ENCODE results near the gene DHRS7.
"Not testable (repeated sequence)": the region's sequence is repeated elsewhere in the genome, so short reads cannot be mapped to it uniquely, and the experiment has no call there.

Gene DHRS7

GRCh38 chr14:60125918-60126317, 39.3 kb downstream of the DHRS7 start:
- Histone ChIP-seq H3K27ac (no peak overlapping the region), H3K9me3 (replicated peaks in 1 of 11) (peaks cover 0 to 23% (median 16%) of the 10 kb centered on the region in 11 experiments; a peak in 15 of 22 replicates), H3K9ac (no peak overlapping the region), H3K27me3 (no peaks in the 10 kb centered on the region), H3K4me3 (no peak overlapping the region), H3K4me1 (peaks cover 0 to 7% (median 1%) of the 10 kb centered on the region in 10 experiments; a peak in 7 of 20 replicates), H3K4me2 (no peak overlapping the region), H4K20me1 (no peaks in the 10 kb centered on the region), H3K36me3 (peaks cover 83 to 100% (median 98%) of the 10 kb centered on the region in 11 experiments)
- no peak for TF ChIP-seq Cebpa-rat (IDR thresholded peaks at IDR 0.05)

- Histone ChIP-seq H3K4me1 (peaks cover 0 to 11% (median 6%) of the 10 kb centered on the region in 10 experiments; a peak in 8 of 20 replicates), H3K4me2 (peak overlapping the region in 4 of 11 experiments; percentile 7 to 21 (median 19); a peak in 4 of 22 replicates), H3K27ac (no peak overlapping the region), H3K36me3 (peaks cover 58 to 93% (median 74%) of the 10 kb centered on the region in 11 experiments), H3K9me3 (replicated peaks in 1 of 11) (no peaks in the 10 kb centered on the region), H3K27me3 (no peaks in the 10 kb centered on the region), H4K20me1 (peaks cover 0 to 28% (median 0%) of the 10 kb centered on the region in 11 experiments; a peak in 6 of 22 replicates), H3K9ac (no peak overlapping the region), H3K4me3 (no peak overlapping the region)
- TF ChIP-seq Cebpa-rat (IDR thresholded peaks at IDR 0.05): no peak
These were observed 49.0 kb downstream of the DHRS7 start for GRCh38 chr14:60116181-60116580.

GRCh38 chr14:60114881-60115280, 50.3 kb downstream of the DHRS7 start:
- Histone ChIP-seq H3K9me3 (replicated peaks in 1 of 11) (peaks cover 0 to 6% (median 0%) of the 10 kb centered on the region in 11 experiments; a peak in 5 of 22 replicates), H4K20me1 (peaks cover 0 to 39% (median 0%) of the 10 kb centered on the region in 11 experiments; a peak in 7 of 22 replicates), H3K4me3 (no peak overlapping the region), H3K36me3 (peaks cover 56 to 93% (median 77%) of the 10 kb centered on the region in 11 experiments), H3K27me3 (no peaks in the 10 kb centered on the region), H3K4me1 (peaks cover 0 to 11% (median 6%) of the 10 kb centered on the region in 10 experiments; a peak in 8 of 20 replicates), H3K27ac (no peak overlapping the region), H3K4me2 (no peak overlapping the region), H3K9ac (no peak overlapping the region)
- no peak for TF ChIP-seq Cebpa-rat (IDR thresholded peaks at IDR 0.05)

DNA sequence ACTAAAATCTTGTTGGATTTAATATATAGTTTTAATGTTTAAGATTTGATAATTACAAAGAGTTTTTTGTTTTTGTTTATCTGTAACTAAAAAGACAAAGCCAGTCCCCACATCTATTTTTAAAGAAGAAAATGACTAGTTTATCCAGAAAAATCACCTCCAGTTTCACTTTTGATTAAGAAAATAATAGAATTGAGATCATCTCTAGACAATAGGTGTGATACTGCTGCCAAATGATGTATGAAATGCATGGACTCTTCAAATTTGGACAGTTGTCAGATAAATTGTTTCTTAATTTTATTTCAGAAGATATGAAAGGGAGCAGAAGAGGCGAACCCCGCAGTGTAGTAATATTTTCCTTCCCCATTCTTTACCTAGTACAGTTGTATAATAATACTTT, 53.5 kb downstream of the DHRS7 start:
- no peak for TF ChIP-seq Cebpa-rat (IDR thresholded peaks at IDR 0.05)
- Histone ChIP-seq H3K27me3 (no peaks in the 10 kb centered on the region), H3K9ac (no peak overlapping the region), H3K27ac (no peak overlapping the region), H3K4me1 (peaks cover 0 to 18% (median 6%) of the 10 kb centered on the region in 10 experiments; a peak in 8 of 20 replicates), H3K4me3 (no peak overlapping the region), H3K9me3 (replicated peaks in 1 of 11) (peaks cover 0 to 21% (median 11%) of the 10 kb centered on the region in 11 experiments; a peak in 10 of 22 replicates), H3K36me3 (peaks cover 48 to 93% (median 76%) of the 10 kb centered on the region in 11 experiments), H3K4me2 (no peak overlapping the region), H4K20me1 (peaks cover 0 to 51% (median 0%) of the 10 kb centered on the region in 11 experiments; a peak in 10 of 22 replicates)

- peaks cover 0 to 48% (median 18%) of the 10 kb centered on the region in 11 experiments; a peak in 14 of 22 replicates for H4K20me1 ChIP-seq
- H3K4me2 ChIP-seq: no peak overlapping the region
- peaks cover 0 to 24% (median 0%) of the 10 kb centered on the region in 10 experiments; a peak in 4 of 20 replicates for H3K4me1 ChIP-seq
- H3K27me3 ChIP-seq: no peaks in the 10 kb centered on the region
- H3K9me3 ChIP-seq (replicated peaks in 1 of 11): peaks cover 0 to 38% (median 31%) of the 10 kb centered on the region in 11 experiments; a peak in 18 of 22 replicates
- no peak overlapping the region; a peak in 1 of 22 replicates for H3K27ac ChIP-seq
- peaks cover 30 to 94% (median 64%) of the 10 kb centered on the region in 11 experiments for H3K36me3 ChIP-seq
- H3K4me3 ChIP-seq: no peak overlapping the region
- TF ChIP-seq Cebpa-rat (IDR thresholded peaks at IDR 0.05): no peak
- H3K9ac ChIP-seq: no peak overlapping the region
These were observed 57.7 kb downstream of the DHRS7 start for GRCh38 chr14:60107477-60107876.

DNA sequence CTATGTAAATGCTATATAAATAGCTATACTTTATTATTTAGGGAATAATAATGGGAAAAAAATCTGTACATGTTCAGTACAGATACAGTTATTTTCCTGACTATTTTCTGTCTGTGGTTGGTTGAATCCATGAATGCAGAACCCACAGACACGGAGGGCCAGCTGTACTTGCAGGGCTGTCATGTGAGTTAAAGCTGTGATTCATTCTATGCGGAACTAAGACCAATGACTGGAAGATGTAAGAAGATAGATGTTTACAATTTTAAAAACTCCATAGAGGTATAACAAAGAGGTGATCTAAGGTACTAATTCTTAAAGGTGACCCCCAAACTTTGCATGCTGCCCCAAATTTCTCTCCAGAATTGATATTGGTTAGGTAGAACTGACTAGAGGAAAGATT, 58.9 kb downstream of the DHRS7 start:
- H3K9me3 ChIP-seq (replicated peaks in 1 of 11): peaks cover 0 to 46% (median 31%) of the 10 kb centered on the region in 11 experiments; a peak in 18 of 22 replicates
- H3K27me3 ChIP-seq: no peaks in the 10 kb centered on the region
- no peak overlapping the region for H3K9ac ChIP-seq
- H3K4me2 ChIP-seq: peak overlapping the region in 2 of 11 experiments; percentile 34 to 57; a peak in 4 of 22 replicates
- H3K4me1 ChIP-seq: peaks cover 0 to 34% (median 0%) of the 10 kb centered on the region in 10 experiments; a peak in 4 of 20 replicates
- H3K27ac ChIP-seq: no peak overlapping the region; a peak in 1 of 22 replicates
- peaks cover 0 to 51% (median 19%) of the 10 kb centered on the region in 11 experiments; a peak in 14 of 22 replicates for H4K20me1 ChIP-seq
- peaks cover 30 to 96% (median 73%) of the 10 kb centered on the region in 11 experiments for H3K36me3 ChIP-seq
- no peak overlapping the region for H3K4me3 ChIP-seq
- TF ChIP-seq Cebpa-rat (IDR thresholded peaks at IDR 0.05): no peak

- no peaks in the 10 kb centered on the region for H3K27me3 ChIP-seq
- H4K20me1 ChIP-seq: peaks cover 0 to 60% (median 19%) of the 10 kb centered on the region in 11 experiments; a peak in 14 of 22 replicates
- H3K4me1 ChIP-seq: peaks cover 0 to 31% (median 0%) of the 10 kb centered on the region in 10 experiments; a peak in 4 of 20 replicates
- no peak overlapping the region for H3K4me3 ChIP-seq
- no peak overlapping the region for H3K27ac ChIP-seq
- H3K36me3 ChIP-seq: peaks cover 12 to 97% (median 68%) of the 10 kb centered on the region in 11 experiments
- H3K9ac ChIP-seq: no peak overlapping the region
- H3K9me3 ChIP-seq (replicated peaks in 1 of 11): peaks cover 0 to 49% (median 36%) of the 10 kb centered on the region in 11 experiments; a peak in 18 of 22 replicates
- H3K4me2 ChIP-seq: no peak overlapping the region
- no peak for TF ChIP-seq Cebpa-rat (IDR thresholded peaks at IDR 0.05)
These were observed 62.8 kb downstream of the DHRS7 start for GRCh38 chr14:60102389-60102788.

- H3K4me3 ChIP-seq: no peak overlapping the region
- peak overlapping the region in 1 of 11 experiments; percentile 33; a peak in 1 of 22 replicates for H3K4me2 ChIP-seq
- H3K36me3 ChIP-seq: peaks cover 18 to 97% (median 69%) of the 10 kb centered on the region in 11 experiments
- H3K9me3 ChIP-seq (replicated peaks in 1 of 11): peaks cover 0 to 55% (median 41%) of the 10 kb centered on the region in 11 experiments; a peak in 18 of 22 replicates
- no peak for TF ChIP-seq Cebpa-rat (IDR thresholded peaks at IDR 0.05)
- no peak overlapping the region for H3K27ac ChIP-seq
- peaks cover 0 to 59% (median 19%) of the 10 kb centered on the region in 11 experiments; a peak in 12 of 22 replicates for H4K20me1 ChIP-seq
- H3K9ac ChIP-seq: no peak overlapping the region
- H3K27me3 ChIP-seq: no peaks in the 10 kb centered on the region
- peaks cover 0 to 25% (median 0%) of the 10 kb centered on the region in 10 experiments; a peak in 4 of 20 replicates for H3K4me1 ChIP-seq
These were observed 63.4 kb downstream of the DHRS7 start for GRCh38 chr14:60101786-60102185.

GRCh38 chr14:60099855-60100254, 65.3 kb downstream of the DHRS7 start:
- not testable (repeated sequence) for H3K27ac ChIP-seq, H3K27me3 ChIP-seq, H3K4me3 ChIP-seq, H3K4me2 ChIP-seq, H3K9ac ChIP-seq
- peaks cover 0 to 54% (median 42%) of the 10 kb centered on the region in 11 experiments; a peak in 18 of 22 replicates for H3K9me3 ChIP-seq (replicated peaks in 1 of 11)
- peaks cover 0 to 58% (median 18%) of the 10 kb centered on the region in 11 experiments; a peak in 11 of 22 replicates for H4K20me1 ChIP-seq
- peaks cover 8 to 23% (median 11%) of the 10 kb centered on the region in 10 experiments for H3K4me1 ChIP-seq
- peaks cover 18 to 100% (median 77%) of the 10 kb centered on the region in 11 experiments for H3K36me3 ChIP-seq

All from BLaER1 treated with 17β-estradiol and CSF1 and Interleukin-3, amounts not matched to agents 10 nM and 100 nM (cell line).